Esophagus squamous epithelium (tissue), 5 donors: ENCODE measurements around the gene PRR5L. TPM values are rescaled to one million over a fixed set of nuclear protein-coding genes. Genes with fewer than 3 reads are reported as not detected.
"Not testable (repeated sequence)": the region's sequence is repeated elsewhere in the genome, so short reads cannot be mapped to it uniquely, and the experiment has no call there.

ENCODE experiments used
- DNase-seq: peaks from one replicate; lab custom pipeline; 2025; lab: John Stamatoyannopoulos, UW
- H3K27ac ChIP-seq, 4 donors: fragments of 200-600 bp; sonication (generic); one replicate each; pipeline ENCODE4 v1.5.1; 2016 to 2019; ENCODE audit warnings: mild to moderate bottlenecking in 1 of 4
- H3K27me3 ChIP-seq, 4 donors: fragments of 200-600 bp; sonication (generic); 1 replicate in 3 of 4; 2 replicates in 1 of 4; pipeline versions ENCODE4 v1.5.1 to v1.6.0; 2017 to 2021; ENCODE audit warnings: antibody characterized with exemption in 1 of 4
- H3K36me3 ChIP-seq, 3 donors: fragments of 200-600 bp; sonication (generic); one replicate each; pipeline ENCODE4 v1.5.1; 2016 to 2019
- H3K4me1 ChIP-seq, 3 donors: fragments of 200-600 bp; sonication (generic); one replicate each; pipeline ENCODE4 v1.5.1; 2017 to 2019
- H3K4me3 ChIP-seq, 4 donors: fragments of 200-600 bp; sonication (generic); 1 replicate in 3 of 4; 2 replicates in 1 of 4; pipeline ENCODE4 v1.5.1; 2016 to 2019; ENCODE audit warnings: mild to moderate bottlenecking in 2 of 4, moderate library complexity in 1 of 4
- H3K9me3 ChIP-seq, 3 donors: fragments of 200-600 bp; sonication (generic); one replicate each; pipeline ENCODE4 v1.5.1; 2016 to 2019
- CTCF ChIP-seq, 6 experiments: fragments of 450-650 bp in 4 of 6; fragments of 200-600 bp in 2 of 6; sonication (generic) in 2 of 6; IDR thresholded peaks; one replicate each; pipeline ENCODE4 v1.5.1; 2016 to 2019; ENCODE audit warnings: antibody characterized with exemption in 6 of 6, mild to moderate bottlenecking in 4 of 6, moderate library complexity in 4 of 6
- POLR2A ChIP-seq, 4 donors: fragments of 450-650 bp; IDR thresholded peaks; one replicate each; pipeline ENCODE4 v1.6.1; 2017; ENCODE audit warnings: antibody characterized with exemption in 4 of 4, mild to moderate bottlenecking in 4 of 4, moderate library complexity in 3 of 4
- WGBS, 2 donors: methylation state at CpG; one replicate each; pipeline ENCODE4 v1.1.5; 2018; 5-methylcytosine and 5-hydroxymethylcytosine counted together
- intact Hi-C: fragments of 100-400 bp; cut with DNase I; formaldehyde crosslinking; loops from one replicate; pipeline ENCODE4 v1.15.0; 2022
- total RNA-seq, 4 donors: library from RNA; depleted of rRNA; stranded (reverse); fragments of >200 nt; gene quantifications; one replicate each; pipeline ENCODE4 v1.1.0, GENCODE V29; 2016
- donor health status: DM: yes; HTN: yes; CAD: no.

Gene PRR5L
- total RNA-seq, 4 donors from 2014 or later, result 1.4 to 5.7 (median 1.8) TPM

GRCh38 chr11:36317992-36318391, 21.9 kb downstream of the PRR5L start:
- no peaks in the 10 kb centered on the region for H3K4me1 ChIP-seq
- peaks cover 0 to 13% (median 0%) of the 10 kb centered on the region in 4 donors for H3K27me3 ChIP-seq
- H3K36me3 ChIP-seq, result no peaks in the 10 kb centered on the region
- intact Hi-C loops, result no loop called here
- 18 to 28% methylated on average over 2 of the region's 2 CpGs for WGBS, 2 donors
- TF ChIP-seq POLR2A (IDR thresholded peaks at IDR 0.05) (no peak), CTCF (IDR thresholded peaks at IDR 0.05) (no peak)
- H3K9me3 ChIP-seq, result no peaks in the 10 kb centered on the region
- DNase-seq, result no peak
- H3K27ac ChIP-seq, result no peak overlapping the region
- H3K4me3 ChIP-seq, result no peak overlapping the region

DNA sequence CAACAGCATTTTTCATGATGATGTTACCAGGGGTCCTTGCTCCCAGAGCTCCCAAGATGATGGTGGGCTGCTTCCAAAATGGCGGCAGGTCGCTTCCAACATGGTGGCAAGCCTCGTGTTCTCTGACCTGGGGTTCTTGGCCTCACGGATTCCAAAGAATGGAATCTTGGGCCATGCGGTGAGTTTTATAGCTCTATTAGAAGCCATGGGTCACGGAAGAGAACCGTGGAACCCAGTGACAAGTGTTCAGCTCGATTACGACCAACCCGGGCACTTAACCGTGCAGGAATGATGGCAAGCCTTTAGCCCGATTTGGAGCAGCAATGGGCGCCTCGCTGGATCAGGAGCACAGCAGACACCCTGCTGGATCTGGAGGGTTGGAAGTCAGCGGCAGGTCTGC, 28.9 kb downstream of the PRR5L start:
- DNase-seq, H3K9me3 ChIP-seq, intact Hi-C loops, H3K36me3 ChIP-seq, H3K4me3 ChIP-seq, H3K4me1 ChIP-seq, H3K27ac ChIP-seq, H3K27me3 ChIP-seq: not testable (repeated sequence)
- WGBS, 2 donors, result 90 to 95% methylated on average over 4 to 14 of the region's 15 CpGs

GRCh38 chr11:36325403-36325802, 29.3 kb downstream of the PRR5L start:
- intact Hi-C loops, H3K4me3 ChIP-seq: not testable (repeated sequence)
- 78 to 79% methylated on average over 5 of the region's 5 CpGs for WGBS, 2 donors

GRCh38 chr11:36326524-36327419, 30.7 kb downstream of the PRR5L start:
- no peak overlapping the region for H3K27ac ChIP-seq
- intact Hi-C loops, result no loop called here

More at GRCh38 chr11:36325403-36325802, 29.3 kb downstream of the PRR5L start:
- not testable (repeated sequence) for H3K36me3 ChIP-seq, H3K27ac ChIP-seq, H3K4me1 ChIP-seq, DNase-seq, H3K27me3 ChIP-seq, H3K9me3 ChIP-seq

DNA sequence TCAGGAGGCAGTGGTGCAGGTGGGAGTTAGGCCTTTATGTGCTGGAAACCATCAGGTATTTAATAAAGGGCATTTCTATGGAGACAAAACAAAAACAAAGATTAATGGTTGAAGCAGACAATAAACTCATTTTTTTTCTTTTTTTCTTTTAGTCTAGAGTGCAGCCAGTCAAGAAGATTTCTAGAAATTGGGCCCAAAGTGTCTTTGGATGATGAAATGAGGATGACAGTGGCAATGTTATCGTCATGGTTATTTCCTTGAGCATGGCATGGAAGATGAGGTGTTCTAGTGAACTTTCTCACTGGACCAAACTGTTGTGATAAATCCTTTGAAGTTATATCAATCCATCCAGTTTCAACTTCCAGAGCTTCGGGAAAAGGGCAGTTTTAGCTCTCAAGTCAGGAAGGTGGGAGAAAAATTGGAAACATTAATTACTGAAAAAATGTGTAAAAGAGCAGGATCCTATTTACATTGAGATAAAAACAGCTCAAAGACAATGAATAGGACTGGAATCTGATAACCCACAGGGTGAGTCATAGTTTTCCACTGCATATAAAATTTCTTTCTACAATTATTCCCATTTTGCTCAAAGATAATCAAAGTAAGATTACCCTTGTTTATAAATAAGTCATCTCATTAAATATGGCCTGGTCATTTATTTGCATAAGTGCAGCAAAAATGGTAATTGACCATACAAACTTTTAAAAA, 33.0 kb downstream of the PRR5L start:
- no peak overlapping the region for H3K27ac ChIP-seq
- H3K36me3 ChIP-seq, result no peaks in the 10 kb centered on the region
- peaks cover 0 to 4% (median 0%) of the 10 kb centered on the region in 3 donors for H3K4me1 ChIP-seq
- no peaks in the 10 kb centered on the region for H3K9me3 ChIP-seq
- DNase-seq, result no peak
- TF ChIP-seq POLR2A (IDR thresholded peaks at IDR 0.05), result no peak
- TF ChIP-seq CTCF (IDR thresholded peaks at IDR 0.05), result no peak
- intact Hi-C loops, result no loop called here
- 72 to 75% methylated on average over 2 of the region's 2 CpGs for WGBS, 2 donors
- H3K27me3 ChIP-seq, result no peaks in the 10 kb centered on the region
- H3K4me3 ChIP-seq, result no peak overlapping the region

More at GRCh38 chr11:36326524-36327419, 30.7 kb downstream of the PRR5L start:
- H3K9me3 ChIP-seq, result no peaks in the 10 kb centered on the region
- TF ChIP-seq CTCF (IDR thresholded peaks at IDR 0.05) (no peak), POLR2A (IDR thresholded peaks at IDR 0.05) (no peak)
- no peak for DNase-seq
- WGBS, 2 donors, result 24 to 64% methylated on average over 3 of the region's 3 CpGs
- H3K36me3 ChIP-seq, result no peaks in the 10 kb centered on the region
- H3K4me1 ChIP-seq, result no peaks in the 10 kb centered on the region
- H3K4me3 ChIP-seq, result no peak overlapping the region
- H3K27me3 ChIP-seq, result no peaks in the 10 kb centered on the region

DNA sequence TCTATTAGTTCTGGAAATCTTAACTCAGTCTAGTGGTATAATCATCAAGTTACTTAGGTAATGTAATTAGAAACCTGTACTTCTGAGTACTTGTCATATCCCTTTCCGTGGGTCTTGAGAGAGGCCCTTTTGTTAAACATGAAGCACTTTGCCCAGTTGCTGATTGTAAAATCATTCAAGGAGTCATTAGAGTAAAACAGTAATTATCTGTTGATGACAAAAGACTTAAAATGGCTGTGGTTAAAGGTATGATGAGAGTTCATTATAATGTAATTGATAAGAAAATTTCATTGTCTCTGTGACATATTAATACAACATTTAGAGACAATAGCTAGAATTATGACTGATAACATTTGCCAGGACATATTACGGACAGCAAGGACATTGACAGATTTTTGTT, 34.3 kb downstream of the PRR5L start:
- no peak for TF ChIP-seq POLR2A (IDR thresholded peaks at IDR 0.05)
- TF ChIP-seq CTCF (IDR thresholded peaks at IDR 0.05), result no peak
- 80 to 90% methylated on average over 2 of the region's 2 CpGs for WGBS, 2 donors

More for the DNA sequence above, 34.3 kb downstream of the PRR5L start:
- peaks cover 0 to 4% (median 0%) of the 10 kb centered on the region in 3 donors for H3K4me1 ChIP-seq
- H3K9me3 ChIP-seq, result no peaks in the 10 kb centered on the region
- H3K4me3 ChIP-seq, result no peak overlapping the region
- H3K27ac ChIP-seq, result no peak overlapping the region
- no peaks in the 10 kb centered on the region for H3K27me3 ChIP-seq
- DNase-seq, result no peak
- no peaks in the 10 kb centered on the region for H3K36me3 ChIP-seq
- intact Hi-C loops, result no loop called here
